Measurements from ENCODE around the gene RRBP1. TPM values are rescaled to one million over a fixed set of nuclear protein-coding genes. Genes with fewer than 3 reads are reported as not detected.

RRBP1 gene
- total and polyA plus RNA-seq, 2 experiments from 2014 or later, result 193 to 242 TPM

- Histone ChIP-seq H3K27ac (no peak overlapping the region), H2AFZ (no peak overlapping the region), H3K36me3 (replicated peaks; ENCODE audit: insufficient read depth, low read depth) (no peaks in the 10 kb centered on the region), H4K20me1 (ENCODE audit: insufficient read depth, poor library complexity, severe bottlenecking) (peaks cover 79% of the 10 kb centered on the region), H3K9me2 (replicated peaks; ENCODE audit: insufficient read depth) (no peaks in the 10 kb centered on the region), H3K79me2 (peaks cover 84% of the 10 kb centered on the region), H3K4me3 (no peak overlapping the region), H3K9me3 (ENCODE audit: low read depth) (no peaks in the 10 kb centered on the region), H3K4me1 (ENCODE audit: insufficient read depth) (no peaks in the 10 kb centered on the region), H3K4me2 (no peak overlapping the region), H3K27me3 (no peaks in the 10 kb centered on the region)
- TF ChIP-seq EZH2 (IDR thresholded peaks at IDR 0.05; ENCODE audit: borderline replicate concordance) (no peak), CTCF (IDR thresholded peaks at IDR 0.05; ENCODE audit: poor library complexity) (no peak), EZH2phosphoT487 (IDR thresholded peaks at IDR 0.05; ENCODE audit: low read depth, severe bottlenecking, unreplicated experiment) (no peak)
- no peak for DNase-seq (ENCODE audit: low spot score)
- 82% methylated on average over 24 of the region's 24 CpGs for WGBS (ENCODE audit: low lambda C conversion rate, missing lambda C conversion rate)
Measured at GRCh38 chr20:17636523-17637412, 45.3 kb downstream of the RRBP1 start.

DNA sequence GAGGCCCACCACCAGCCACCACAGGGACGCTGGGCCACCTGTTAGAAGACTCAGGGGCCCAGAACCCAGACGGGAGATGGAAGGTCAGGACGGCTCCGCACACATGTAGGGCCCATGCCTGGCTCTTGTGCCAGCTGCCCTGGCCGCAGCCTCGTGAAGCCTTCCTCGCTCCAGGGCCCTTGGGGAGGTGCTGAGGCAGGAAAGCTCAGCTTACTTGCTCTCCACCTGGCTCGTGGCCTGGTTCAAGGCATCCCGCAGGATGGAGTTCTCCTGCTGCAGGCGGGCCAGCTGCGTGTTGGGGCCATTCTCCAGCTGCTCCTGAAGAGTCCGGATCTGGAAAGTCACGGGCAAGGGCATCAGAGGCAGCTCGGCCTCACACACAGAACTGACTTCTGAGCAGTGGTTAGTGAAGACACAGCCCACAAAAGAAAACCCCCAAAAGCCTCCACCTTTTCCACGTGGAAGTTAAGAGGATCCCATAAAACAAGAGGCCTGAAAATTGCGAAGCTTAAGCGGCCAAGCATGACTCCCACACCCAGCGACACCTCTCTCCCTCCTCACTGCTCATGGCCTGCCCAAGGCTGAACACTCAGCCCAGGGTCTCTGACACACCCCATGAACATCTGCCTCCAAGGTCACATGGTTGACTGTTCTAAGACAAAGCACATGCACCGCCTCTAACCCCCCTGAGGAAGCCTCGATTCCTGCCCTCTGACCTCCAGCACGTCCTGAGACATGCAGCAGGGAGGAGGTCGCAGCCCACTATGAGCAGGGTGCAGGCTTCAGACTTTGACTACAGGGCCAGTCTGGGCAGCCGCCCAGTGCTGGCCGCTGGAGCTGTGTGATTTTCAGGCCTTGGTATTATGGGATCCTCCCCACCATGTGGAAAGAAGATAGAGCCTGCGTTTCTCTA lies 46.5 kb downstream of the RRBP1 start:
- Histone ChIP-seq H3K4me3 (no peak overlapping the region), H3K79me2 (peaks cover 84% of the 10 kb centered on the region), H3K9me3 (ENCODE audit: low read depth) (no peaks in the 10 kb centered on the region), H3K27me3 (no peaks in the 10 kb centered on the region), H3K4me2 (no peak overlapping the region), H3K9me2 (replicated peaks; ENCODE audit: insufficient read depth) (no peaks in the 10 kb centered on the region), H3K27ac (no peak overlapping the region), H2AFZ (no peak overlapping the region), H3K4me1 (ENCODE audit: insufficient read depth) (no peaks in the 10 kb centered on the region), H4K20me1 (ENCODE audit: insufficient read depth, poor library complexity, severe bottlenecking) (peaks cover 79% of the 10 kb centered on the region), H3K36me3 (replicated peaks; ENCODE audit: insufficient read depth, low read depth) (no peaks in the 10 kb centered on the region)
- no peak for TF ChIP-seq CTCF (IDR thresholded peaks at IDR 0.05; ENCODE audit: poor library complexity)
- no peak for TF ChIP-seq EZH2phosphoT487 (IDR thresholded peaks at IDR 0.05; ENCODE audit: low read depth, severe bottlenecking, unreplicated experiment)
- TF ChIP-seq EZH2 (IDR thresholded peaks at IDR 0.05; ENCODE audit: borderline replicate concordance), result no peak
- no peak for DNase-seq (ENCODE audit: low spot score)
- 93% methylated on average over 25 of the region's 25 CpGs for WGBS (ENCODE audit: low lambda C conversion rate, missing lambda C conversion rate)

GRCh38 chr20:17634661-17635331 lies 47.2 kb downstream of the RRBP1 start:
- H3K36me3 ChIP-seq (replicated peaks; ENCODE audit: insufficient read depth, low read depth), result no peaks in the 10 kb centered on the region
- DNase-seq (ENCODE audit: low spot score), result no peak

More at GRCh38 chr20:17634661-17635331, 47.2 kb downstream of the RRBP1 start:
- Histone ChIP-seq H3K4me3 (no peak overlapping the region), H3K27me3 (no peaks in the 10 kb centered on the region), H3K9me3 (ENCODE audit: low read depth) (no peaks in the 10 kb centered on the region), H4K20me1 (ENCODE audit: insufficient read depth, poor library complexity, severe bottlenecking) (peaks cover 77% of the 10 kb centered on the region), H3K4me2 (no peak overlapping the region), H2AFZ (no peak overlapping the region), H3K79me2 (peaks cover 84% of the 10 kb centered on the region), H3K9me2 (replicated peaks; ENCODE audit: insufficient read depth) (no peaks in the 10 kb centered on the region), H3K4me1 (ENCODE audit: insufficient read depth) (no peaks in the 10 kb centered on the region), H3K27ac (no peak overlapping the region)
- WGBS (ENCODE audit: low lambda C conversion rate, missing lambda C conversion rate), result 96% methylated on average over 13 of the region's 13 CpGs
- TF ChIP-seq EZH2 (IDR thresholded peaks at IDR 0.05; ENCODE audit: borderline replicate concordance) (no peak), CTCF (IDR thresholded peaks at IDR 0.05; ENCODE audit: poor library complexity) (no peak), EZH2phosphoT487 (IDR thresholded peaks at IDR 0.05; ENCODE audit: low read depth, severe bottlenecking, unreplicated experiment) (no peak)

Measured in hepatocyte (in vitro differentiated cells).